HG03571 (cell line): ENCODE measurements around the gene LSG1.

Experiments
- ATAC-seq: cut with Tn5 transposase; IDR thresholded peaks from one replicate; pipeline ENCODE4 v1.9.1; 2021; ENCODE audit not compliant: unreplicated experiment

The LSG1 gene

GRCh38 chr3:194671900-194672808, at the start of gene LSG1:
Gene LSG1 (minus strand): TSS chr3:194672191. CDS start chr3:194672162, 29 bp downstream.
- ATAC-seq, result peak; percentile 85

GRCh38 chr3:194720048-194720447, 48.1 kb upstream of the LSG1 start:
- ATAC-seq, result no peak

GRCh38 chr3:194718079-194718478, 46.1 kb upstream of the LSG1 start:
- ATAC-seq, result no peak

GRCh38 chr3:194715022-194715800, 43.2 kb upstream of the LSG1 start:
- no peak for ATAC-seq

- no peak for ATAC-seq
Measured at GRCh38 chr3:194714564-194714963, 42.6 kb upstream of the LSG1 start.

GRCh38 chr3:194714137-194714455, 42.1 kb upstream of the LSG1 start:
- ATAC-seq, result no peak

- no peak for ATAC-seq
Measured at GRCh38 chr3:194713299-194714136, 41.5 kb upstream of the LSG1 start.

- no peak for ATAC-seq
Measured at GRCh38 chr3:194711913-194712312, 39.9 kb upstream of the LSG1 start.

- ATAC-seq, result no peak
Measured at GRCh38 chr3:194711286-194711685, 39.3 kb upstream of the LSG1 start.

GRCh38 chr3:194707147-194707540, 35.2 kb upstream of the LSG1 start:
- no peak for ATAC-seq

GRCh38 chr3:194705761-194706160, 33.8 kb upstream of the LSG1 start:
- ATAC-seq, result no peak

GRCh38 chr3:194705227-194705626, 33.2 kb upstream of the LSG1 start:
- ATAC-seq, result no peak

- ATAC-seq, result no peak
Measured at GRCh38 chr3:194702545-194702944, 30.6 kb upstream of the LSG1 start.

GRCh38 chr3:194696702-194697101, 24.7 kb upstream of the LSG1 start:
- ATAC-seq, result no peak

GRCh38 chr3:194691481-194692283, 19.7 kb upstream of the LSG1 start:
- peak; percentile 74 for ATAC-seq

- no peak for ATAC-seq
Measured at GRCh38 chr3:194690501-194691372, 18.7 kb upstream of the LSG1 start.

- no peak for ATAC-seq
Measured at GRCh38 chr3:194689493-194689944, 17.5 kb upstream of the LSG1 start.

GRCh38 chr3:194688946-194689345, 17.0 kb upstream of the LSG1 start:
- ATAC-seq, result no peak

GRCh38 chr3:194688200-194688740, 16.3 kb upstream of the LSG1 start:
- no peak for ATAC-seq
